HCT116 (cell line): ENCODE data around the gene PKD2. TPM values are rescaled to one million over a fixed set of nuclear protein-coding genes. Genes with fewer than 3 reads are reported as not detected.

Source experiments
- ATAC-seq: fragments of 200-7000 bp; cut with Tn5 transposase; 2 replicates; pipeline ENCODE4 v1.9.1; 2020; ENCODE audit warnings: mild to moderate bottlenecking, moderate library complexity
- BruUV-seq: library from RNA; stranded (reverse); fragments of 400-500 nt; replicated peaks from 2 replicates; lab custom pipeline; 2021; lab: Mats Ljungman, UMichigan
- CTCF ChIA-PET: fragments of 300-600 bp; sonication (Branson Sonifier 250); formaldehyde crosslinking; loops from one replicate; lab custom pipeline; 2021; ENCODE audit warnings: antibody characterized with exemption; lab: Charles Lee
- POLR2A ChIA-PET: fragments of 300-600, 350-600 bp; sonication (Branson Sonifier 250); formaldehyde crosslinking; loops from one replicate; lab custom pipeline; 2021; ENCODE audit warnings: antibody characterized with exemption; lab: Charles Lee
- RAD21 ChIA-PET, 2 experiments: fragments of 300-600 bp; sonication (Branson Sonifier 250); formaldehyde crosslinking; loops; one replicate each; lab custom pipeline; 2023; ENCODE audit warnings: low total read pairs in 2 of 2; ENCODE audit not compliant: uncharacterized antibody in 2 of 2, unreplicated experiment in 2 of 2, low non-redundant PET in 1 of 2; lab: Charles Lee
- DNase-seq: peaks from one replicate; pipeline ENCODE4 v3.0.0-alpha.2; 2010; ENCODE audit warnings: low read depth, low spot score
- H2AFZ ChIP-seq: fragments of 200-600 bp; shearing (Covaris generic), sonication (generic); 2 replicates; pipeline ENCODE4 v1.6.1; 2017; ENCODE audit warnings: low read depth, mixed run types, mixed read lengths, antibody characterized with exemption, low read length; ENCODE audit not compliant: poor library complexity, severe bottlenecking
- H3K27ac ChIP-seq: 2 replicates; pipeline ENCODE4 v1.5.1; 2012; ENCODE audit warnings: low read depth, low read length
- H3K27me3 ChIP-seq: fragments of 200-600 bp; sonication (generic); 2 replicates; pipeline ENCODE4 v1.6.1; 2016; ENCODE audit warnings: mixed run types, low read length, mixed read lengths; ENCODE audit not compliant: insufficient read depth
- H3K36me3 ChIP-seq, 2 experiments: fragments of 200-500 bp in 1 of 2; fragments of 200-600 bp in 1 of 2; sonication (Bioruptor generic) in 1 of 2; sonication (generic) in 1 of 2; 2 replicates each; pipeline versions ENCODE4 v1.5.1 to v1.6.1; 2014 to 2016; ENCODE audit warnings: low read length in 2 of 2, inconsistent platforms in 1 of 2, mixed read lengths in 1 of 2, mixed run types in 1 of 2; ENCODE audit not compliant: insufficient read depth in 2 of 2, control insufficient read depth in 1 of 2
- H3K4me1 ChIP-seq, 2 experiments: fragments of 200-600 bp in 1 of 2; sonication (generic) in 1 of 2; 2 replicates each; pipeline versions ENCODE4 v1.5.1 to v1.6.1; 2012 to 2017; ENCODE audit warnings: low read length in 2 of 2, inconsistent platforms in 1 of 2, mild to moderate bottlenecking in 1 of 2, mixed read lengths in 1 of 2, mixed run types in 1 of 2, moderate library complexity in 1 of 2; ENCODE audit not compliant: insufficient read depth in 2 of 2, control insufficient read depth in 1 of 2
- H3K4me2 ChIP-seq: fragments of 200-600 bp; sonication (generic); 2 replicates; pipeline ENCODE4 v1.6.1; 2017; ENCODE audit warnings: mixed run types, low read length, mixed read lengths
- H3K4me3 ChIP-seq, 2 experiments: fragments of 200-600 bp in 1 of 2; sonication (generic) in 1 of 2; replicated peaks in 1 of 2; 2 replicates each; pipeline ENCODE4 v1.5.1; 2011 to 2016; ENCODE audit warnings: low read length in 2 of 2, control low read depth in 1 of 2, low read depth in 1 of 2, mild to moderate bottlenecking in 1 of 2, mixed read lengths in 1 of 2, mixed run types in 1 of 2
- H3K79me2 ChIP-seq: fragments of 200-600 bp; sonication (generic); 2 replicates; pipeline ENCODE4 v1.6.1; 2017; ENCODE audit warnings: mild to moderate bottlenecking, mixed run types, low read length, moderate library complexity, mixed read lengths; ENCODE audit not compliant: insufficient read depth
- H3K9ac ChIP-seq: fragments of 200-600 bp; sonication (generic); 2 replicates; pipeline ENCODE4 v1.6.1; 2016; ENCODE audit warnings: low read length, mixed read lengths
- H3K9me2 ChIP-seq: fragments of 200-600 bp; sonication (generic), shearing (Covaris generic); 2 replicates; pipeline ENCODE4 v1.6.1; 2017; ENCODE audit warnings: mixed run types, mild to moderate bottlenecking, moderate library complexity; ENCODE audit not compliant: insufficient read depth
- H3K9me3 ChIP-seq, 2 experiments: fragments of 200-500 bp in 1 of 2; fragments of 200-600 bp in 1 of 2; sonication (Bioruptor generic) in 1 of 2; sonication (generic) in 1 of 2; 2 replicates each; pipeline ENCODE4 v1.6.1; 2014 to 2017; ENCODE audit warnings: low read length in 2 of 2, mixed read lengths in 2 of 2, inconsistent platforms in 1 of 2, low read depth in 1 of 2, mild to moderate bottlenecking in 1 of 2, mixed run types in 1 of 2, moderate library complexity in 1 of 2; ENCODE audit not compliant: control insufficient read depth in 1 of 2, insufficient read depth in 1 of 2
- H4K20me1 ChIP-seq: fragments of 200-600 bp; sonication (generic), shearing (Covaris generic); 2 replicates; pipeline ENCODE4 v1.6.1; 2017; ENCODE audit warnings: mixed run types, mild to moderate bottlenecking, moderate library complexity; ENCODE audit not compliant: insufficient read depth
- CBX3 ChIP-seq: IDR thresholded peaks from 2 replicates; pipeline ENCODE4 v1.6.1; 2012; ENCODE audit warnings: low read depth
- CEBPB ChIP-seq: IDR thresholded peaks from 2 replicates; pipeline ENCODE4 v1.6.1; 2012; ENCODE audit warnings: low read depth
- EZH2 ChIP-seq: fragments of 200-600 bp; sonication (generic); IDR thresholded peaks from 2 replicates; pipeline ENCODE4 v1.6.1; 2017; ENCODE audit warnings: antibody characterized with exemption, mixed run types
- JUND ChIP-seq: IDR thresholded peaks from 2 replicates; pipeline ENCODE4 v1.6.1; 2012
- SIN3A ChIP-seq: IDR thresholded peaks from 2 replicates; pipeline ENCODE4 v1.6.1; 2012; ENCODE audit warnings: low read depth
- intact Hi-C: fragments of 100-400 bp; cut with micrococcal nuclease; formaldehyde crosslinking; loops from 2 replicates; pipeline ENCODE4 v1.10.0; 2022
- total RNA-seq: library from RNA; stranded (reverse); gene quantifications from one replicate; pipeline ENCODE4 v1.2.1, GENCODE V29; 2021; ENCODE audit not compliant: unreplicated experiment
- TF ChIP-seq, protein P1 (sequence below), 3 experiments: fragments of 200-600 bp in 1 of 3; sonication (generic) in 1 of 3; IDR thresholded peaks in 2 of 3; conservative IDR thresholded peaks in 1 of 3; 2 replicates each; pipeline ENCODE4 v1.5.1; 2012 to 2017; ENCODE audit warnings: low read depth in 2 of 3, low read length in 2 of 3, antibody characterized with exemption in 1 of 3, borderline replicate concordance in 1 of 3, control low read depth in 1 of 3, mild to moderate bottlenecking in 1 of 3, mixed read lengths in 1 of 3, mixed run types in 1 of 3, moderate library complexity in 1 of 3; ENCODE audit not compliant: insufficient read depth in 1 of 3

PKD2 gene
- total RNA-seq, 1 experiment from 2014 or later, result 10.1 TPM

GRCh38 chr4:87974856-87975462 lies 32.5 kb upstream of the PKD2 start:
- Histone ChIP-seq H3K4me1 (peaks cover 2 to 24% of the 10 kb centered on the region in 2 experiments; a peak in 3 of 4 replicates), H3K4me2 (peak overlapping the region; percentile 73), H3K27me3 (no peaks in the 10 kb centered on the region), H3K27ac (no peak overlapping the region), H3K9ac (no peak overlapping the region), H3K79me2 (no peaks in the 10 kb centered on the region), H2AFZ (peak overlapping the region; percentile 92), H3K36me3 (no peaks in the 10 kb centered on the region), H3K9me3 (no peaks in the 10 kb centered on the region), H4K20me1 (no peaks in the 10 kb centered on the region), H3K9me2 (no peaks in the 10 kb centered on the region), H3K4me3 (peak overlapping the region; percentile 19 to 41; a peak in 3 of 4 replicates)
- ATAC-seq (peak; percentile 57), DNase-seq (no peak)
- RAD21 ChIA-PET, result interaction anchor here in 1 of 2 experiments (0.9 to 1.2 kb wide), 2 partner anchors 122 to 124 kb away, joined by 3 to 4 read pairs; no protein-coding TSS in a partner anchor
- CTCF ChIA-PET, result interaction anchor here (1.1 to 5.4 kb wide), 5 partner anchors 11 to 237 kb away, joined by 3 to 45 read pairs (median 6); no protein-coding TSS in a partner anchor
- POLR2A ChIA-PET, result no interaction called here
- TF ChIP-seq CBX3, result no peak
- peak; percentile 33; the same call in 1 of the 2 replicates for TF ChIP-seq SIN3A
- TF ChIP-seq, protein P1, sequence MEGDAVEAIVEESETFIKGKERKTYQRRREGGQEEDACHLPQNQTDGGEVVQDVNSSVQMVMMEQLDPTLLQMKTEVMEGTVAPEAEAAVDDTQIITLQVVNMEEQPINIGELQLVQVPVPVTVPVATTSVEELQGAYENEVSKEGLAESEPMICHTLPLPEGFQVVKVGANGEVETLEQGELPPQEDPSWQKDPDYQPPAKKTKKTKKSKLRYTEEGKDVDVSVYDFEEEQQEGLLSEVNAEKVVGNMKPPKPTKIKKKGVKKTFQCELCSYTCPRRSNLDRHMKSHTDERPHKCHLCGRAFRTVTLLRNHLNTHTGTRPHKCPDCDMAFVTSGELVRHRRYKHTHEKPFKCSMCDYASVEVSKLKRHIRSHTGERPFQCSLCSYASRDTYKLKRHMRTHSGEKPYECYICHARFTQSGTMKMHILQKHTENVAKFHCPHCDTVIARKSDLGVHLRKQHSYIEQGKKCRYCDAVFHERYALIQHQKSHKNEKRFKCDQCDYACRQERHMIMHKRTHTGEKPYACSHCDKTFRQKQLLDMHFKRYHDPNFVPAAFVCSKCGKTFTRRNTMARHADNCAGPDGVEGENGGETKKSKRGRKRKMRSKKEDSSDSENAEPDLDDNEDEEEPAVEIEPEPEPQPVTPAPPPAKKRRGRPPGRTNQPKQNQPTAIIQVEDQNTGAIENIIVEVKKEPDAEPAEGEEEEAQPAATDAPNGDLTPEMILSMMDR (IDR thresholded peaks at IDR 0.05 in 2 of 3, conservative IDR thresholded peaks at IDR 0.05 in 1 of 3; ENCODE audit: borderline replicate concordance in 1 of 3, insufficient read depth in 1 of 3, low read depth in 2 of 3, low read length in 2 of 3), result no peak
- TF ChIP-seq JUND, result no peak
- TF ChIP-seq EZH2, result no peak
- TF ChIP-seq CEBPB, result 0 out of 2 replicates have a peak, but pooled peaks have one; percentile 1
- BruUV-seq, result no TSS peak
- intact Hi-C loops, result loop anchor here (10.0 kb wide), 1 partner anchor 430 kb away; no protein-coding TSS in a partner anchor
